Tibial nerve (tissue), 3 donors: Measurements from ENCODE around the gene F2R.

Experiments
- POLR2A ChIP-seq, 2 donors: fragments of 450-650 bp; IDR thresholded peaks; one replicate each; pipeline ENCODE4 v1.6.1; 2017; ENCODE audit warnings: antibody characterized with exemption in 2 of 2, mild to moderate bottlenecking in 2 of 2, moderate library complexity in 2 of 2
- TF ChIP-seq, protein P1 (sequence below), 5 experiments: fragments of 200-600 bp in 3 of 5; fragments of 450-650 bp in 2 of 5; sonication (generic) in 3 of 5; IDR thresholded peaks; one replicate each; pipeline ENCODE4 v1.5.1; 2016 to 2019; ENCODE audit warnings: antibody characterized with exemption in 5 of 5, mild to moderate bottlenecking in 3 of 5, moderate library complexity in 2 of 5

DNA sequence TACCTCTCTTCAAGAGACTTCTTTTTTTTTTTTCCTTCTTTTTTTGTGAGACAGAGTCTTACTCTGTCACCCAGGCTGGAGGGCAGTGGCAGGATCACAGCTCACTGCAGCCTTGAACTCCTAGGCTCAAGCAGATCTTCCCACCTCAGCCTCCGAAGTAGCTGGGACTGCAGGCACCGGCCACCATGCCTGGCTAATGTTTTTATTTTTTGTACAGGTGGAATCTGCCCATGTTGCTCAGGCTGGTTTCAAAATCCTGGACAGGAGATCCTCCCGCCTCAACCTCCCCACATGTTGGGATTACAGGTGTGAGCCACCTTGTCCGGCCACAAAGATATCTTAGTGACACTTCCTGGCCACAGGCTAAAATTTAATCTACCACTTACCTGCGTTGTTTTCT lies 60.0 kb downstream of the F2R start:
- TF ChIP-seq, protein P1, sequence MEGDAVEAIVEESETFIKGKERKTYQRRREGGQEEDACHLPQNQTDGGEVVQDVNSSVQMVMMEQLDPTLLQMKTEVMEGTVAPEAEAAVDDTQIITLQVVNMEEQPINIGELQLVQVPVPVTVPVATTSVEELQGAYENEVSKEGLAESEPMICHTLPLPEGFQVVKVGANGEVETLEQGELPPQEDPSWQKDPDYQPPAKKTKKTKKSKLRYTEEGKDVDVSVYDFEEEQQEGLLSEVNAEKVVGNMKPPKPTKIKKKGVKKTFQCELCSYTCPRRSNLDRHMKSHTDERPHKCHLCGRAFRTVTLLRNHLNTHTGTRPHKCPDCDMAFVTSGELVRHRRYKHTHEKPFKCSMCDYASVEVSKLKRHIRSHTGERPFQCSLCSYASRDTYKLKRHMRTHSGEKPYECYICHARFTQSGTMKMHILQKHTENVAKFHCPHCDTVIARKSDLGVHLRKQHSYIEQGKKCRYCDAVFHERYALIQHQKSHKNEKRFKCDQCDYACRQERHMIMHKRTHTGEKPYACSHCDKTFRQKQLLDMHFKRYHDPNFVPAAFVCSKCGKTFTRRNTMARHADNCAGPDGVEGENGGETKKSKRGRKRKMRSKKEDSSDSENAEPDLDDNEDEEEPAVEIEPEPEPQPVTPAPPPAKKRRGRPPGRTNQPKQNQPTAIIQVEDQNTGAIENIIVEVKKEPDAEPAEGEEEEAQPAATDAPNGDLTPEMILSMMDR (IDR thresholded peaks at IDR 0.05): no peak
- TF ChIP-seq POLR2A (IDR thresholded peaks at IDR 0.05): no peak
